ENCODE results near the gene MMP25. TPM values are rescaled to one million over a fixed set of nuclear protein-coding genes. Genes with fewer than 3 reads are reported as not detected.
"Not testable (repeated sequence)": the region's sequence is repeated elsewhere in the genome, so short reads cannot be mapped to it uniquely, and the experiment has no call there.

MMP25 gene
- total RNA-seq, 1 donor from 2014 or later, result 0.13 TPM

DNA sequence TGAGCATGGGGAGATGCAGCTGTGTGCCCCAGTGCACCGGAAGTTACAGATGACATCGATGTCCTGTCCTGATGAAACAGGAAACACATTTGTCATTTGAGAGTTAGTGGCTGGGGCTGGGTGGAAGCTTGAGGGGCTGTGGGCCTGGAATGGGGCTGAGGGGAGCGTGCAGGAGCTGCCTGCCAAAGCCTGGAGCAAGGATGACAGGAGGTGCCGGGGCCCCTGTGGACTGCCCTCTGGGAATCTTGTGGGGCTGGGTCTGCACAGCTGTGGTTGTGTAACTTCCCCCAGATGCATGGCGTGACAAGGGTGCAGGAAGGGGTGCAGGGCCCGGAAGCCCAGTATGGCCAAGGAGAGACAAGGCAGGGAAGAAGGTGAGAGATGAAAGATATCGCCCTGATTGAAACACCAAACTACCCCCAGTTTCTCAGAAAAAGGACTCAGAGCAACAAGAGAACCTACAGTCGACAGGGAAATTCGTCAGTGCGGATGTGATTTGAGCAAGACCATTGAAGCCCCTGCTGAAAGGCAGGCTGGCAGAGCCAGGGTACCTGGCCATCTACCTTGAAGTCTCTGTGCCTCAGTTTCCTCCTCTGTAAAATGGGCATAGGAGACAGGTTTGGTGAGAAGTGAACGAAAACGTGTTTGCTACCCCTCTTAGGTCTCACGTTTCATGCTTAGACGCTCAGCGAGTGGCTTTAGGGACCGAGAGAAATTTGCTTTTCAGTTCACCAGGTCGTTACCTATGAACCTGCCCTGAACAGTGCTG lies 8.8 kb downstream of the MMP25 start:
- no peak for DNase-seq (ENCODE audit: low read depth in 2 of 2)

DNA sequence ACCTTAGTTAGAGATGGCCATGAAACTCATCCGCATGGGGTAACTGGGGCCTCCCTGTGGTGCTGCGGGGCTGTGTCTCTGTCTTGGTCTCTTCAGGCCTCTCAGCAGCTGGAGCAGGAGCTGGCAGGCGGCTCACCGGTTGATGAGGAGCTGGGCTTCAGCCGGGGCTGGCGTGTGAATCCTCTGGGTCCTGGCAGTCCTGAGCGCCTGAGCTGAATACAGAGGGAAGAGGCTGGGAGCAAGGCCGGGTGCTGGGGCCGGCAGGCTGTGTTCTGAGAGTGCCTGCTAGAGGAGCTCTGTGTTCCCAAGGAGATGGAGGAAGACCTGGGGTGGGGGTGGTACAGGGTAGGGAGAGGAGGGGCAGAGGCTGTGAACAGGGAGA lies 9.4 kb downstream of the MMP25 start:
- DNase-seq (ENCODE audit: low read depth in 2 of 2), result not testable (repeated sequence)

DNA sequence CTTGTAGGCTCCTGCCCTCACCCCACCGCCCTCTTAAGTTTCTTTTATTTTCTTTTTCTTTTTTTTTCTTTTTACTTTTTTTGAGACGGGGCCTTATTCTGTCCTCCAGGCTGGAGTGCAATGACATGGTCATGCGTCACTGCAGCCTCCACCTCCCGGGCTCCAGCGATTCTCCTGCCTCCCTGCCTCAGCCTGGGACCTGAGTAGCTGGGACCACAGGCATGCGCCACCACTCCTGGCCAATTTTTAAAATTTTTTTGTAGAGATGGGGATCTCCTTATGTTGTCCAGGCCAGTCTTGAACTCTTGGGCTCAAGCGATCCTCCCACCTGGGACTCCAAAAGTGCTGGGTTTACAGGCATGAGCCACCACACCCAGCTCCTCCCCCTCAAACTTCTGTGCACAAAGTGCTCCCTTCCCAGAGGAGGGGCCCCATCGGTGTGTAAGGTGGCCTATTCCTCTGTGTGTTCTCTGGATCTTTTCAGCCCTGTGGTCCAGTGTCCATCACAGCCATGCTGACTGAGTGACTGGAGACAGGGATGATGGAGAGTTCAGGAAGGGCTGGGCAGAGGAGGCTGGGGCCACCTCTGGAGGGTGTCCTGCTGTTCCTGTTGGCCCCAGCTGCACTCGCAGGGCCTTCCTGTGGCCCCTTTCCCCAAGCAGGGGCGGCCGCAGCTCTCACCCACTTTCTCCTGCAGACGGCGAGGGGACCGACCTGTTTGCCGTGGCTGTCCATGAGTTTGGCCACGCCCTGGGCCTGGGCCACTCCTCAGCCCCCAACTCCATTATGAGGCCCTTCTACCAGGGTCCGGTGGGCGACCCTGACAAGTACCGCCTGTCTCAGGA lies 10.2 kb downstream of the MMP25 start:
- no peak for DNase-seq (ENCODE audit: low read depth in 2 of 2)

DNA sequence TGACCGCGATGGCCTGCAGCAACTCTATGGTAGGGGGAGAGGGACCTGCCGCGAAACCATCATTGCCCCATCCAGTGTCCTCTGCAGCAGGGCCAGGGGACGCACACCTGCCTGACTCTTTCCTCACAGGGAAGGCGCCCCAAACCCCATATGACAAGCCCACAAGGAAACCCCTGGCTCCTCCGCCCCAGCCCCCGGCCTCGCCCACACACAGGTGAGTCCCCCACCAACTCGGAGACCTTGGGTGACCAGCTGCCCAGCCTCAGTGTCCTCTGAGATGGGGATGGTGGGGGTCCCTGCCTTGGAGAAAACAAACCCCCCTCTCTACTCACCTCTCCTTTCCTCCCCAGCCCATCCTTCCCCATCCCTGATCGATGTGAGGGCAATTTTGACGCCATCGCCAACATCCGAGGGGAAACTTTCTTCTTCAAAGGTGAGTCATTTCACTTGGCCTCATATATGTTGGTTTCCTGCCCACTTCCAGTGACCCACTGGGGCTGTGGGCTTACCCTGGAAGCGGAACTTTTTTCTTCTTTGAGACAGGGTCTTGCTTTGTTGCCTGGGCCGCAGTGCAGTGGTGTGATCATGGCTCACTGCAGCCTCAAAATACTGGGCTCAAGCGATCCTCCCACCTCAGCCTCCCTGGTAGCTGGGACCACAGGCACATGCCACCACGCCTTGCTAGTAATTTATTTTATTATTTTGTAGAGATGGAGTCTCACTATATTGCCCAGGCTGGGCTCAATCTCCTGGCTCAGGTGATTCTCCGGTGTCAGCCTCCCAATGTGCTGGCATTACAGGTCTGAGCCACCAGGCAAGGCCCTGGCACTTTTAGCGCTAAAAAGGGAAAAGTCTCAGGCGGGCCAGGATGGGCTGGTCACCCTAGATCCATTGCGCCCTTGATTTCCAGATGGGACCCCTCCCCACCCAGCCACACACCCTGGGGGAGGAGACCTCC lies 11.1 kb downstream of the MMP25 start:
- no peak for DNase-seq (ENCODE audit: low read depth in 2 of 2)

DNA sequence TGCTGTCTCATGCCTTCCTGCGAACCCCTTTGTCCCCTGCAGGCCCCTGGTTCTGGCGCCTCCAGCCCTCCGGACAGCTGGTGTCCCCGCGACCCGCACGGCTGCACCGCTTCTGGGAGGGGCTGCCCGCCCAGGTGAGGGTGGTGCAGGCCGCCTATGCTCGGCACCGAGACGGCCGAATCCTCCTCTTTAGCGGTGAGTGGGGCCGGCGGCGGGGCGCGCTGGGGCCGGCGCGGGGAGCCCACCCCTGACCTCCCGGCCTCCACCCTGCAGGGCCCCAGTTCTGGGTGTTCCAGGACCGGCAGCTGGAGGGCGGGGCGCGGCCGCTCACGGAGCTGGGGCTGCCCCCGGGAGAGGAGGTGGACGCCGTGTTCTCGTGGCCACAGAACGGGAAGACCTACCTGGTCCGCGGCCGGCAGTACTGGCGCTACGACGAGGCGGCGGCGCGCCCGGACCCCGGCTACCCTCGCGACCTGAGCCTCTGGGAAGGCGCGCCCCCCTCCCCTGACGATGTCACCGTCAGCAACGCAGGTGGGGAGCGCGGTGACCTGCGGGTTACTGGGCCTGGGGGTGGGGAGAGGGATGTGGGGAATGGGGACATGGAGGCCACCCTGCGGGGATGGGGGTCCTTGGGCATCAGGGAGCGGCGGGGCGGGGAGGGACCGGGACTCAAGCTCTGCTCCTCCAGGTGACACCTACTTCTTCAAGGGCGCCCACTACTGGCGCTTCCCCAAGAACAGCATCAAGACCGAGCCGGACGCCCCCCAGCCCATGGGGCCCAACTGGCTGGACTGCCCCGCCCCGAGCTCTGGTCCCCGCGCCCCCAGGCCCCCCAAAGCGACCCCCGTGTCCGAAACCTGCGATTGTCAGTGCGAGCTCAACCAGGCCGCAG lies 12.0 kb downstream of the MMP25 start:
- DNase-seq (ENCODE audit: low read depth in 2 of 2), result peak in 1 of 2 donors; percentile 45

DNA sequence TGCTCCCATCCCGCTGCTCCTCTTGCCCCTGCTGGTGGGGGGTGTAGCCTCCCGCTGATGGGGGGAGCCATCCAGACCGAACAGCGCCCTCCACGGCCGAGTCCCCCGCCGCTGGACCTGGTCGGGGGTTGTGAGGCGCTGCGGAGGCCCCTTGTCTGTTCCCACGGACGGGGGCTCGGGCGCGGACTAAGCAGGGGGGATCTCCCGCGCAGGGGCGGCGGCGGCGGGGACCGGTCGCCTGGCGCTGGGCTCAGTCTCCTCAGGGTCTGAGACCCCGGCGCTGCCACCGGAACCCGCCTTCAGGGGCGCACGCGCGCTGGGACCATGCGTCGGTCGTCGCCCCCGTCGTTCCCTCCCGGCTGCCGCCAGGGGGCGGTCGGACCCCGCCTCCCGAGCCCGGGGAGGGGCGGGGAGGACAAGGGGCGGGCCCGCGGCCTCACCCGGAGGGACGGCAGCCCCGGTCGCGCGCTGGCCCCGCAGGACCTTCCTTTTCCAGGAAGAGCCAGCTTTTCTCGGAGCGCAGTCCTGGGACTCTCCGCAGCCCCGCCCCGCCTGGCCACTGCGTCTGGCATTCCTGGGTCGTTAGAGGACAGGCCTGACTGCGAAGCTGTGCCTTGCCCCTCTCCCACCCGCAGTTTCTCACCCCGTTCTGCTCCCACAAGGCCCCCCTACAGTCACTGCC lies 12.8 kb downstream of the MMP25 start:
- peak; percentile 53 to 84 for DNase-seq (ENCODE audit: low read depth in 2 of 2)

DNA sequence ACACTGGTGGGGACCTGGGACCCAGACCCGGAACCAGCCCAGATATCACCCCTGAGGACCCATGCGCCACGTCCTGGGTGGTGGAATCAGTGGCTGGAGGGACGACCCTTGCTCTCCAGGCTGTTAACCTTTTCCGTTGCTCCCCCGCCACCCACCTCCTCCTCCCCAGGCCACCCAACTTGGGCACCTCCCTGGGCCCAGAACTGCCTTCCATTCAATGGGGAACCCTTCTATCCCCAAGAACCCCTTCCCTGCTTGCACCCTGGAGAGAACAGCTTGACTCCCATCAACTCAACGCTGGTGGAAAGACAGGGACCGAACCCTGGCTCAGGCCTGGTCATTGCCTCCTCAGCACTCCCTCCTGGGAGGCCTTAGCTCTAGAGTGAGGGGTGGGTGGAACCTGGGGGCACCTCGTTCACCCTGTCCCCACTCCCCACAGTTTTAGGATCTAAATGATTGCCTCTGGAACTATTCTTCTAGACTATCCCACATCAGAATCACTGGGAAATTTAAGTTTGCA lies 13.4 kb downstream of the MMP25 start:
- no peak for DNase-seq (ENCODE audit: low read depth in 2 of 2)

DNA sequence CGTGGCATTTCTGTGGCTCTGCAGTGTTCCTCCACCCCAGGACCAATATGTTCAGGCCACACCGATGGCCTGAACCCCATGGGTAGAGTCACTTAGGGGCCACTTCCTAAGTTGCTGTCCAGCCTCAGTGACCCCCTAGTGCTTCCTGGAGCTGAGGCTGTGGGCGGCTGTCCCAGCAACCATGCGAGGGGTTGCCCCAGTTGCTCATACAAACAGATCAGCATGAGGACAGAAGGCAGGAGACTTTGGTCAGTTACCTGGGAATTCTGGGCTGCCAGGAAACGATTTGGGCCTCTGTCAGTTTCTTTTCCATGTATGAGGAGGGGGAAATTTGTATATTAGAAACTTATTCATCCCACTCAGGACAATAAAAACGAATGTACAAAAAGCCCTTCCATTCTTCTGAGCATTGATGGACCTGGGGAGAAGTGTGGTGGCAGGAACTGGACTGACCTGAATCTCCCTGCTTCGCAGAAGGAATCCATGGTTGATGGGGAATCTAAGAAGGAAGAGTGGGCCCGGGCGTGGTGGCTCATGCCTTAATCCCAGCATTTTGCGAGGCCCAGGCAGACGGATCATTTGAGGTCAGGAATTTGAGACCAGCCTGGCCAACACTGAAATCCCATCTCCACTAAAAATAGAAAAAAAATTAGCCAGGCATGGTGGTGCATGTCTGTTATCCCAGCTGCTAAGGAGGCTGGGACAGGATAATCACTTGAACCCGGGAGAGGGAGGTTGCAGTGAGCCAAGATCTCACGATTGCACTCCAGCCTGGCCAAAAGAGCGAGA lies 14.2 kb downstream of the MMP25 start:
- DNase-seq (ENCODE audit: low read depth in 2 of 2), result no peak

DNA sequence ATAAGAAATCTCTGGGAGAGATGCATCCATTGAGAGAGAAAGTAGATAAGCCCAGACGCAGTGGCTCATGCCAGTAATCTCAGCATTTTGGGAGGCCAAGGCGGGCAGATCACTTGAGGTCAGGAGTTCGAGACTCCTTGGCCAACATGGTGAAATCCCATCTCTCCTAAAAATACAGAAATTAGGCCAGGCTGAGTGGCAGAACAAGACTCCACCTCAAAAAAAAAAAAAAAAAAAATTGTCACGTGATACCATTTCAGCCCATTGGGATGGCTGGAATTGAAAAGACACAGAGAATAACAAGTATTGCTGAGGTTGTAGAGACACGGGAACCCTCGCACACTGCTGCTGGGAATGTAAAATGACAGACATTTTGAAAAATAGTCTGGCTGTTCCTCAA lies 16.2 kb downstream of the MMP25 start:
- no peak for DNase-seq (ENCODE audit: low read depth in 2 of 2)

DNA sequence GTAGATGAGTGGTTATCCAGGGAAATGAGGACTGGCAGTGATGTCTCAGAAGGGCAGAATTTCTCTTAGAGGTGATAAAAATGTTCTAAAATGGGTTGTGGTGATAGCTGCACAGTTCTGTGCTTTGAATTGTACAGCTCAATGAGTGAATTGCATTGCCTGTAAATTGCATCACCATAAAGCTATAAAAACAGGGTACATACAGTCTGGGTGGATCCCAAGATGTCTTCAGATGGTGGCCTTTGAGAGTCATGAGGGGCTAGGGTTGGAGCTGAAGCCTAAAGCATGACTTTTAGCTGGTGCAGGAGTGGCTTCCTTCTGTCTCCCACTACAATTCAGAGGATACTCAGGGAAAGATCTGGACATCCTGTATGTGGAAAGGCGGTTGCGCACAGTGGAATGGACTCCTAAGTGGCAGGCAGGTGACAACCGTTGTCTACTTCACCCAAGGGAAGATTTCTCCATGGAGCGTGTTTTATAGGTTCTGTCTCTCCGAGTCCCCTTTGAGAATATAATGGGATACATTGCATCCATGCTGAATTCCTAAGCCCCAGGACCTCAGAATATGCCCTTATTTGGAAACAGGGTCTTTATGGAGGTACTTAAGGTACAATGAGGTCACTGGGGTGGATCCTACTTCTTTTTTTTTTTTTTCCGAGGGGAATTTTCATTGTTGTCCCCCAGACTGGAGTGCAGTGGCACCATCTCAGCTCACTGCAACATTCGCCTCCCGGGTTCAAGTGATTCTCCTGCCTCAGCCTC lies 17.4 kb downstream of the MMP25 start:
- no peak for DNase-seq (ENCODE audit: low read depth in 2 of 2)

DNA sequence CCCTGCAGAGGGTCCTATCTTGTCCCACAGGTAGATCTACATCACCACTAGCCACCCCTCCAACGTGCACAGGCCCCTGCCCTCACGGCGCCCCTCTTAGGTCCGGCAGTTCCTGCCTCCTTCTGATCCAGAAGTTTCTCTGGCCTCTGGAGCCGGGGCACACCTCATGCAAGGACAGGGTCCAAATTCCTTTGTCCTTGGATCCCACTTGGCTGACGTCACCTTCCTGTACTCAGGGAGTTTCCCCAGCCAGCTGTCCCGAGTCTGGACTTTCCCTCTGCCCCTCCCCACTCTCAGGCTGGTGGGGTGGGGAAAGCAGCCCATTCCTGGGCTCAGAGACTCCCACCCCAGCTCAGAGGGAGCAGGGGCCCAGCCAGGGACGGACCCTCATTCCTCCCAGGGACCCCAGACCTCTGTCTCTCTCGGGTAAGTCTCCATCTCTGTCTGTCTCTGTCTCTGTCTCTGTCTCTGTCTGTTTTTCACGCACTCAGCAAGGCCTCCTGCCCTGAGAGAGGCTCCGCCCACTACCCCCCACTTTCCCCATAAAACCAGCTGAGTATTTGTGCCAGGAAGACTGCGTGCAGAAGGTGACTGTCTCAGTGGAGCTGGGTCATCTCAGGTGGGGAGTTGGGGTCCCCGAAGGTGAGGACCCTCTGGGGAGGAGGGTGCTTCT lies 18.8 kb downstream of the MMP25 start, which contains the start of gene IL32:
TSS of gene IL32 (plus strand) at position 572 of the 673 bp plus-strand sequence. CDS start 172 bp downstream, outside the sequence.
- DNase-seq (ENCODE audit: low read depth in 2 of 2), result peak; percentile 75 to 92

DNA sequence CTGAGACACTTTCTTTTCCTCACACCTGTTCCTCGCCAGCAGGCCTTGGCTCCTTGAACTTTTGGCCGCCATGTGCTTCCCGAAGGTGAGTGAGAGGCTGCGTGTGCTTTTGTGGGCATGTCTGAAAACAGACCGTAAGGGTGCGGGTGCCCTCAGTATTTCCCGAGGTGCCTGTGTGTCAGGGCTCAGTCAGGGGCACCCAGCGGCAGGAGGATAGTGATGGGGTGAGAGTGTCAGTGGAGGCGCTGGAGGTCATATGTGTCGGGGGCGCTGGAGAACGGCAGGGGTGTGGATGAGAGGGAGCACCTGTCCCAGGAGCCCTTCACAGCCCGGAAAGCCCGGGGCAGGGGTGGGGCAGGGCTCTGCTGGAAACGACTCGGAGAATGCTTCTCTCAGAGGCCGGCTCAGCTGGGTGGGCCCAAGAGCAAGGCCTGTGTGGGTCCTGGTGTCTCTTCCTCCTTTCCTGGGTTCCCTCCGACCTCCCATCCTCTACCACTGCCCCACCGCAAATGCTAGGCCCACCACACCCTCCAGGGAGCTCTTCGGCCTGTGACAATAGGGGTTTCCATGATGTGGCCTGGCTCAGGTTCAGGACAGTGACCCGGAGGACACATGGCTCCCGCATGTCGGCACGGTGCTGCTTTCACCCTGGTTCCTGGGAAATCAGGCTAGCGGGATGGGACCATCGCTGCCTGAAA lies 19.5 kb downstream of the MMP25 start:
- peak; percentile 18 to 25 for DNase-seq (ENCODE audit: low read depth in 2 of 2)

DNA sequence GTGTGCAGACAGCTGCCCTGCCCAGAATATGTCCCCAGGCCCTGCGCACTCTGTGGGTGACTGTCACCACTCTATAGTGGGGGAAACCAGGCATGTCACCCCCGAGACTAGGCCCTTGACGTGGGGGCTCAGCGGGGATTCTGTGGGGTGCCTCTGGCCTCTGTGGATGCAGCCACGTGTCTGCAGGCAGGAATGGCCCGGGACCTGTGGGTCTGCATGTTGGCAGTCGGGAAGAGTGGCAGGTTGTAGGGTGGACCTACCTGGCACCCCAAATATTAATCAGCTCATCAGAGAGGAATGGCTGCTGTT lies 20.0 kb downstream of the MMP25 start:
- no peak for DNase-seq (ENCODE audit: low read depth in 2 of 2)

DNA sequence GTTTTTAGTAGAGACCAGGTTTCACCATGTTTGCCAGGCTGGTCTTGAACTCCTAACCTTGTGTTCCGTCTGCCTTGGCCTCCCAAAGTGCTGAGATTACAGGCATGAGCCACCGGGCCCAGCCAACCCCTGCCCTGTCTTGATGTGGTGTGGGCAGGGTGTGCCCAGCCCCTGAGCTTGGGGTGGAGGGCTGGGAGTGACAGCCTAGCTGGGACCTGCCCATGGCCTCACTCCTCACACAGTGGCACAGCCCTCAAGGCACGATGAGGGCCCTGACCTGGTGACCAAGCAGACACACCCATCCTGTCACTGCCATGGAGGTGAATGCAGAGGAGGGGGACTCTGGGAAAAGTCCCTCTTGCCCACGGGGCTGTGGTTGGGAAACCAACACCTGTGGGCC lies 22.1 kb downstream of the MMP25 start:
- DNase-seq (ENCODE audit: low read depth in 2 of 2), result no peak

DNA sequence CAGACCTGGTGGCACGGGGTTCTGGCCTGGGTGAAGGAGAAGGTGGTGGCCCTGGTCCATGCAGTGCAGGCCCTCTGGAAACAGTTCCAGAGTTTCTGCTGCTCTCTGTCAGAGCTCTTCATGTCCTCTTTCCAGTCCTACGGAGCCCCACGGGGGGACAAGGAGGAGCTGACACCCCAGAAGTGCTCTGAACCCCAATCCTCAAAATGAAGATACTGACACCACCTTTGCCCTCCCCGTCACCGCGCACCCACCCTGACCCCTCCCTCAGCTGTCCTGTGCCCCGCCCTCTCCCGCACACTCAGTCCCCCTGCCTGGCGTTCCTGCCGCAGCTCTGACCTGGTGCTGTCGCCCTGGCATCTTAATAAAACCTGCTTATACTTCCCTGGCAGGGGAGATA lies 22.8 kb downstream of the MMP25 start:
- DNase-seq (ENCODE audit: low read depth in 2 of 2), result not testable (repeated sequence)

DNA sequence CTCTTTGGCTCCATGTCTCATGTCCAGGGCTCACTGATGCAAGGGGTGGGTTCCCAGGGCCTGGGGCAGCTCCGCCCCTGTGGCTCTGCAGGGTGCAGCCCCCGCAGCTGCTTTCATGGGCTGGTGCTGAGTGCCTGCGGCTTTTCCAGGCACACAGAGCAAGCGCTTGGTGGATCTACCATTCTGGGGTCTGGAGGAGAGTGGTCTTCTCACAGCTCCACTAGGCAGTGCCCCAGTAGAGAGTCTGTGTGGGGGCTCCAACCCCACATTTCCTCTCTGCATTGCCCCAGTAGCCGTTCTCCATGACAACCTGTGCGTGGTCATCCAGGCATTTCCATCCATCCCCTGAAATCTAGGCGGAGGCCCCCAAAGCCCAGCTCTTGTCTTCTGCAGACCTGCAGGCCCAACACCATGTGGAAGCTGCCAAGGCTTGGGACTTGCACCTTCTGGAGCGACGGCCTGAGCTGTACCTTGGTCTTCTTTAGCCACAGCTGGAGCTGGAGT lies 24.3 kb downstream of the MMP25 start:
- no peak for DNase-seq (ENCODE audit: low read depth in 2 of 2)

DNA sequence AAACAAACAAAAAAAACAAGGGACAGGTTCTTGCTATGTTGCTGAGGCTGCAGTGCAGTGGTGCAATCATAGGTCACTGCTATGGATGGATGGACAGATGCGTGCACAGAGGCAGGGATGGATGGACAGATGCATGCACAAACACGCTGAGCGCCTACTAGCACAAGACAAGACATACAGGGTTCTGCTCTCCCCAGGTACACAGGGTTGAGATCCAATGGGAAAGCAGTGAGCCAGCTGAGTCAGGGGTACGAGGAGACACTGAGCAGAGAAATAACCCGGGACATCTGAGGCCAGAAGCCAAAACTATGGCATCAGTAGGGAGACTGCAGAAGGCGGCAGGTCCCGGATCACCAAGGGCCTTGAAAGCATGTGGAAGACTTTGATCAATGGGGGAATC lies 25.3 kb downstream of the MMP25 start:
- DNase-seq (ENCODE audit: low read depth in 2 of 2), result no peak

Measured in dermis microvascular lymphatic vessel endothelial cell (primary cell).